ENCODE measurements around the gene UNC5B. TPM values are rescaled to one million over a fixed set of nuclear protein-coding genes. Genes with fewer than 3 reads are reported as not detected.

The UNC5B gene
- total RNA-seq, 1 donor: 20.6 TPM

DNA sequence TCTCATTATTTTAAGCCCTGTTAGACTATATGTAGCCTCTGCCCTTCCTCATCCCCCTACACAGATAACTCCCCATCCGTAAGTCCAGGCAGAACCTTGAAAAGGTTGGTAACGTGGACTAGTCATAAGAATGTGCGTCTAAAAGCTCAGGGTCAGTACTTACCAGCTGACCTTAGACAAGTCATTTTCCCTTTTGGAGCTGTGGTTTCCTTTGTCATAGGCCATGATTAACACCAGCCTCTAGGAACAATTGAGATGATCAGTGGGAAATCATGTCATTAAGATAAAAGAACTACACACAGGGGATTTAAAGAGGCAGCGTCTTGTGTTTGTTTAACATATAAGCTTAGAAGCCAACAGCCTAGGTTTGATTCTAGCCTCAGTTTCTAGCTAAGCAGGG, 6.9 kb upstream of the UNC5B start:
- TF ChIP-seq, protein P1, sequence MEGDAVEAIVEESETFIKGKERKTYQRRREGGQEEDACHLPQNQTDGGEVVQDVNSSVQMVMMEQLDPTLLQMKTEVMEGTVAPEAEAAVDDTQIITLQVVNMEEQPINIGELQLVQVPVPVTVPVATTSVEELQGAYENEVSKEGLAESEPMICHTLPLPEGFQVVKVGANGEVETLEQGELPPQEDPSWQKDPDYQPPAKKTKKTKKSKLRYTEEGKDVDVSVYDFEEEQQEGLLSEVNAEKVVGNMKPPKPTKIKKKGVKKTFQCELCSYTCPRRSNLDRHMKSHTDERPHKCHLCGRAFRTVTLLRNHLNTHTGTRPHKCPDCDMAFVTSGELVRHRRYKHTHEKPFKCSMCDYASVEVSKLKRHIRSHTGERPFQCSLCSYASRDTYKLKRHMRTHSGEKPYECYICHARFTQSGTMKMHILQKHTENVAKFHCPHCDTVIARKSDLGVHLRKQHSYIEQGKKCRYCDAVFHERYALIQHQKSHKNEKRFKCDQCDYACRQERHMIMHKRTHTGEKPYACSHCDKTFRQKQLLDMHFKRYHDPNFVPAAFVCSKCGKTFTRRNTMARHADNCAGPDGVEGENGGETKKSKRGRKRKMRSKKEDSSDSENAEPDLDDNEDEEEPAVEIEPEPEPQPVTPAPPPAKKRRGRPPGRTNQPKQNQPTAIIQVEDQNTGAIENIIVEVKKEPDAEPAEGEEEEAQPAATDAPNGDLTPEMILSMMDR (IDR thresholded peaks at IDR 0.05; ENCODE audit: insufficient read depth, low read length): no peak
- peak; percentile 59 for DNase-seq (ENCODE audit: low read depth)
- H3K4me3 ChIP-seq (ENCODE audit: low read depth, low read length): no peak overlapping the region

DNA sequence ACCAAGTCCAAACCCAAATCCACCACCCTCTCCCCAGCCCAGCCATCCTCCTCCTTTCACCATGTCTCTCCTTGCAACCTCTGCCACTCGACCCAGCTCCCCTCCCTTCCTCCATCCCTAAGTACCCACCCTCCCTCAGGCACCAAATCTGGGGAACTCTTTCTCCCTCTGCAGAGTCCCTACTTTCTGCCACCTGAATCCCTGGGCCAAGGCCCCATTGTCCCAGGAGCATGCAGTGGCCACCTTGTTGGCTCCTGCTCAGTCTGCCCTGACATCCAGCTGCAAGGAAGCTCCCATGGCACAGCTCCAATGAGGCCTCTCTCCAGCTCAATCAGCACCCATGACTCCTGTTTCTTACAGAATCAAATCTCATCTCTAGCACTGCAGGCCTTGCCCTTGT, 5.5 kb upstream of the UNC5B start:
- TF ChIP-seq, protein P1 (IDR thresholded peaks at IDR 0.05; ENCODE audit: insufficient read depth, low read length): no peak
- H3K4me3 ChIP-seq (ENCODE audit: low read depth, low read length): no peak overlapping the region
- DNase-seq (ENCODE audit: low read depth): no peak

DNA sequence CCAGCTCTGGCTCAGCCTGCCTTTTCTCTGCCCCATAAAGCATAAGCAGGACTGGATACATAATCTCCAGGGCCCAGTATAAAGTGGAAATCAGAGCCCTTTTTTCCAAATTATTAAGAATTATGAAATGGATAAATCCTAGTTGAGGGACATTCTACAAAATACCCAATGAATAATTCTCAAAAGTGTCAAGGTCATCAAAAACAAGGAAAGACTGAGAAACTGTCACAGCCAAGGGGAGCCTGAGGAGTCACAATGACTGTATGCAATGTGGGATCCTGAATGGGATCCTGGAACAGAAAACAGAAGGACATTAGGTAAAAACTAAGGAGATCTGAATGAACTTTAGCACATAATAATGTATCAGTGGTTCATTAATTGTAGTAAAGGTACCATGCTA, 4.8 kb upstream of the UNC5B start:
- H3K4me3 ChIP-seq (ENCODE audit: low read depth, low read length): no peak overlapping the region
- DNase-seq (ENCODE audit: low read depth): no peak
- TF ChIP-seq, protein P1 (IDR thresholded peaks at IDR 0.05; ENCODE audit: insufficient read depth, low read length): no peak

DNA sequence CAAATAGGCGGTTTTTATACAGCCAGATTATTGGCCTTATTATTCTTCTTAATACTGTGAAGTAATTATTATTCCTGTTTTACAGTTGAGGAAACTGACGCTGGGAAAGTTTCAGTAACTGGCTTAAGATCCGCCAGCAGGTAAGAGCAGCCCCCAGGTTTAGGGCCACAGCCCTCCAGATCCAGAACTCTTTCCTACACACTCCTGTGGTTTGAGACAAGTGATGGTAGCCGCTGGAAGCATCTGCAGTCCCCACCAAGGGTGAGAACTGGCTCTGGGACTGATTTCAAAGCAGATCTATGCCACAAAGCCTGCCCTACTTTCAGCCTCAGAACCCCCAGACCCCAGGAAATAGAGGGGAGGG, 3.0 kb upstream of the UNC5B start:
- DNase-seq (ENCODE audit: low read depth): no peak
- TF ChIP-seq, protein P1 (IDR thresholded peaks at IDR 0.05; ENCODE audit: insufficient read depth, low read length): no peak
- no peak overlapping the region for H3K4me3 ChIP-seq (ENCODE audit: low read depth, low read length)

DNA sequence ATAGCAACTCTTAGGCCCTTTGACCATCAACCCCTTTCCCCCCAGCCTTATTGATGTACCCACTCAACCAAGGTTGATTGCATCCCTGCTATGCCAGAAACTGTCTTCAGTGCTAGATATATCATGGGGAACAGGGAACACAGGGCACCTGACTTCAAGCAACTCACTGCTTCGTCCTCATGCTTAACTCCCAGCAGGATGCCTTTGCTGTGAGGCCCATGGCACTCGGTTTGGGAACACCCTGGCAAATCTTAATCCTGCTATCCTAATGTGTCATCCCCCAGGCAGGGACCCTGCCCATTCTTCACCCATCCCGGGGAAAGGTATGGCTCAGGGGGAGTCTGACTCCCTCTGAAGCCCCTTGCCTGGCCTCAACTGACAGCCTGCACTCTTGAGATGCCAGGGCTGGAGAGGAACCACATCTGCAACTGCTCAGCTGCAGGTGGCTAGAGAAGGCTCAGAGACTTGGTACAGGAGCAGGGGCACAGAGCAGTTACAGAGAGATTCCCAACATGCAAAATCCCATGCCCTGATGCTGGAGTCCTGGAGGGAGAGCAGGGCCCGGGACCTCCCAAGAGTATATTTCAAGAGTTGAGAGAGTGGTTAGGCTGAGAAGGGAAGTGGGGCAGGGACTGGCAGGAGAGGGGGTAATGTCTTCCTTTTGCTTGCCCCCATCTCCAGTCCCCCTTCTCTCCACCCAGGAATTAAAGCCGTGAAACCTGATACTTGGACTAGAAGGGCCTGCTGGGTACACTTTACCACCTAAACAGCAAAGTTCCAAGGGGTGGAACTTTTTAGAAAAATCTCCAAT, 2.4 kb upstream of the UNC5B start:
- DNase-seq (ENCODE audit: low read depth): no peak
- TF ChIP-seq, protein P1 (IDR thresholded peaks at IDR 0.05; ENCODE audit: insufficient read depth, low read length): no peak
- H3K4me3 ChIP-seq (ENCODE audit: low read depth, low read length): no peak overlapping the region

DNA sequence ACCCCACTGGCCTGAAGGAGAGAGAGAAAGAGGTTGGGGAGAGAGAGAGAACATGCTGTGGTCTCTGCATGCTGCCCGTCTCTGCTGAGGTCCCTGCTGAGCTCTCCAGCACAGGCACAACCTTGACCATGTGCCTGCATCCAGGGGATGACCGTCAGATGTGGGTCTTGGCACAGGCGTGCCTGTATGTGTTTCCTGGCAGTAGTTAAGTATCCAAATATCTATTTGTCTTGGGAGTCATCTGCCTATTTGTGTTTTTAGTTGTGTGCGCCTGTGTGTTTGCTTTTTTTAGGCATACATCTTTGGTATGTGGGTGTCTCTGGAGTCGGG, 1.9 kb upstream of the UNC5B start:
- no peak overlapping the region for H3K4me3 ChIP-seq (ENCODE audit: low read depth, low read length)
- DNase-seq (ENCODE audit: low read depth): no peak
- TF ChIP-seq, protein P1 (IDR thresholded peaks at IDR 0.05; ENCODE audit: insufficient read depth, low read length): no peak

DNA sequence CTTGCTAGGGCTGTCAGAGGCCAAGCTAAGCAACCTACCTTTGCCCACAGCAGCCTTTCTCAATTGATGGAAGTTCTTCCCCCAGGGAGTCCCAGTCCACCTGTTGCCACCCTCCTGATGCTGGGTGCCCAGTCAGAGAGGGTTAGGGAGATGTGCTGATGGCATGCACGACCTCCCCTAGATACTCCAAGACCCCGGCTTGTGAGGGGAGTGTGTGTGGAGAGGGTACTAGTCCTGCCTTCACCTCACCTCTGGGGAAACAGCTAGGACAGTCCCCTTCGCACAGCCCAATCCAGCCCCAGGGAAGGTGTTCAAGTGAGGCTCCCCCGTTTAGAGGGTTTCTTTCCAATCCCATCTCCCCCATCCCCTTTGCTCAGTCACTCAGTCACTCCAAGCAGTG, 1.3 kb upstream of the UNC5B start:
- TF ChIP-seq, protein P1 (IDR thresholded peaks at IDR 0.05; ENCODE audit: insufficient read depth, low read length): no peak
- no peak for DNase-seq (ENCODE audit: low read depth)
- no peak overlapping the region for H3K4me3 ChIP-seq (ENCODE audit: low read depth, low read length)
